GM18858 (cell line): ENCODE results near the gene COL26A1.
"Not testable (repeated sequence)": the region's sequence is repeated elsewhere in the genome, so short reads cannot be mapped to it uniquely, and the experiment has no call there.

ENCODE experiments used
- ATAC-seq: cut with Tn5 transposase; IDR thresholded peaks from one replicate; pipeline ENCODE4 v1.9.1; 2021; ENCODE audit not compliant: unreplicated experiment

COL26A1 gene

GRCh38 chr7:101547022-101547915, 184.6 kb downstream of the COL26A1 start:
- ATAC-seq, result no peak

- no peak for ATAC-seq
Observed at GRCh38 chr7:101547916-101548661, 185.4 kb downstream of the COL26A1 start.

- ATAC-seq, result no peak
Observed at GRCh38 chr7:101549734-101550133, 187.1 kb downstream of the COL26A1 start.

- no peak for ATAC-seq
Observed at GRCh38 chr7:101550641-101551541, 188.2 kb downstream of the COL26A1 start.

GRCh38 chr7:101553018-101553770, 190.5 kb downstream of the COL26A1 start:
- ATAC-seq, result no peak

GRCh38 chr7:101553771-101554445, 191.2 kb downstream of the COL26A1 start:
- ATAC-seq, result no peak

- ATAC-seq, result no peak
Observed at GRCh38 chr7:101554584-101555268, 192.1 kb downstream of the COL26A1 start.

- ATAC-seq, result no peak
Observed at GRCh38 chr7:101555269-101555920, 192.7 kb downstream of the COL26A1 start.

- ATAC-seq, result no peak
Observed at GRCh38 chr7:101555921-101556275, 193.2 kb downstream of the COL26A1 start.

- no peak for ATAC-seq
Observed at GRCh38 chr7:101556453-101556968, 193.8 kb downstream of the COL26A1 start.

GRCh38 chr7:101557421-101557820, 194.7 kb downstream of the COL26A1 start:
- ATAC-seq, result no peak

GRCh38 chr7:101557978-101558741, 195.5 kb downstream of the COL26A1 start:
- no peak for ATAC-seq

GRCh38 chr7:101558742-101559325, 196.2 kb downstream of the COL26A1 start:
- no peak for ATAC-seq

GRCh38 chr7:101559586-101559985, 196.9 kb downstream of the COL26A1 start:
- ATAC-seq, result no peak

GRCh38 chr7:101560021-101560420, 197.3 kb downstream of the COL26A1 start:
- not testable (repeated sequence) for ATAC-seq

- ATAC-seq, result no peak
Observed at GRCh38 chr7:101560856-101561255, 198.2 kb downstream of the COL26A1 start.

- ATAC-seq, result not testable (repeated sequence)
Observed at GRCh38 chr7:101561293-101561692, 198.6 kb downstream of the COL26A1 start.
